22Rv1 (cell line): ENCODE results near the gene FOSL1.
A peak's percentile ranks its signal among the peaks of the same experiment; 100 is the strongest.

Experiments used
- H3K27ac ChIP-seq: fragments of 450-650 bp; 2 replicates; pipeline ENCODE4 v1.5.1; 2017
- CTCF ChIP-seq: fragments of 450-650 bp; IDR thresholded peaks from 2 replicates; pipeline ENCODE4 v1.5.1; 2017; ENCODE audit warnings: mild to moderate bottlenecking
- ZFX ChIP-seq: fragments of 450-650 bp; IDR thresholded peaks from 2 replicates; pipeline ENCODE4 v1.6.1; 2017; ENCODE audit warnings: antibody characterized with exemption, borderline replicate concordance

The FOSL1 gene

GRCh38 chr11:65872586-65873317, 27.4 kb downstream of the FOSL1 start, which contains the start of gene EFEMP2:
TSS of gene EFEMP2 (minus strand) at chr11:65872800. CDS start at chr11:65872354, 446 bp downstream.
- TF ChIP-seq ZFX (no peak), CTCF (no peak)
- 0 out of 2 replicates have a peak within 1 kb of the TSS, but pooled peaks have one; percentile 34 for H3K27ac ChIP-seq

DNA sequence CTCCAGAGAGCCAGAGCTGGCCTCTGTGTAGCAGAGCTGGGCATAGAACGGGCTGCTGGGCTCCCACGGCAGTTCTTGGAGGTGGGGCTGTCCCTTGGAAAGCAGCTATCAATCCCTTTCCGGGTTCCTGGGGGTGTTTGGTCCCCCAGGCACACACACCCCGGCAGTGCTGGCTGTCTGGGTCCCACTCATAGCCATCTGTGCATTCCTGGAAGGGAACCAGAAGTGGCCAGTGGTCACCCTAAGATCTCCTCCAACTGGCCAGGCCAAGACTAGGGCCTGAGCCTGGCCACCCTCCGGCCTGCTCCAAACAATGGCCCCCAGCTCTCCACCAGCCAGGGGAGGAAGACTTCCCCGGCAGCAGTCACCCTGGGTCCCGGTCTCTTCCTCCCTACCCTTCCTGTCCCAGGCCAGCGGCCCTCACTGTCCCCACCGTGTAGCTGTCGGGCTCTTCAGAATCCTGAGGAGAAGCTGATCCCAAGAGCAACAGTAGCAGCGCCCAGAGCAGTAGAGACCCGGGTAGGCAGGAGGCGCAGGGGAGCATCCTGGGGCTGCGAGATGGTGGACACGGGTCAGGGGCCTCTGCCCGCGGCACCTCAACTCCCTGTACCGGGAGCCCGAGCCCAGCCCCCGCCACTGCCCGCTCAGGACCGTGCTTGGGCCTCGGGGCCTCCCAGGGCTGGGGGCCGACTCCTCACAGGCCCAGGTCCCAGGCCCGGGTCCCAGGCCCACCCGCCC, 28.2 kb downstream of the FOSL1 start:
- no peak overlapping the region for H3K27ac ChIP-seq
- no peak for TF ChIP-seq CTCF
- TF ChIP-seq ZFX: no peak

DNA sequence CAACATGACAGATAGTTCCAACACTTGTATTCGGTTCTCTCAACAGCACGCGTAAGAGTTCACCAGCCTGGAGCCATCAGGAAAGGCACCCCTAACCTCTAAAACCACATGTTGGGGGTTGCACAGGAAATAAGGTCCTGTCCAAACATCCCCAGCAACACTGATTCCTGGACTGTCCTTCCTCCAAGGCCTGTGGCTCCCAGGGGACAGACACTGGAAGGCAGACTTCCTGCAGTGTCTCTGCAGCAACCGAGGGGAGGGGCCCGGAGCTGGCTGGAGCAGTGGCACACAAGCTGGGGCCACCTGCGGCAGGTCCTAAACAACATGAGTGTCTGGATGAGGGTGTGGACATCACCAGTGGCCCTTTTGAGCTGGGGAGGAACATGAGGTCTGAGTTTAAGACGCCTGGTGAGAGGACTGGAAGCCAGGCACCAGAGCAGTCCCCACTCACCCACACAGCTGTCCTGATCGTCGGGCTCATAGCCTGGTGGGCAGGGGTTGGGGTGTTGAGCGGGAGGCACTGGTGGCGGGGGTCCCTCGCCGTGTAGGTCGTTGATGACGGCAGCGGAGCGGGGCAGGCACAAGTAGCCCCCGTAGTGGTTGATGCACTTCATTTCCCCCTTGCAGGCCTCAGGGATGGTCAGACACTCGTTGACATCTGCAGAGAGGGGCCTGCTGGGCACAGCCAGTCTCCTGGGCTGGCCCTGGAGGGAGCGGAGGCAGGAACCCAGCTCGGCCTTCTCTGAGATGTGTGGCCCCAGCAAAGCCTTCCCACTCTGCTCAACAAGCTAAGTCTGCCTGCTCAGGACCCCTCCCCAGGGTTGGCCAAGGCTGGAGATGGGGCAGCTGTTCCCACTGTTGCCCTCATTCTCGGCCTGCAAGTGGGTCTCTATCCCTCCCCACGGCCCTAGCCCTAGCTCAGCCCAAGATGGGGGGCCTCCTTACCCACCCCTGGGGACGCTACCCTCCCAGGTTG, 29.2 kb downstream of the FOSL1 start:
- no peak for TF ChIP-seq CTCF
- no peak for TF ChIP-seq ZFX
- H3K27ac ChIP-seq: no peak overlapping the region

DNA sequence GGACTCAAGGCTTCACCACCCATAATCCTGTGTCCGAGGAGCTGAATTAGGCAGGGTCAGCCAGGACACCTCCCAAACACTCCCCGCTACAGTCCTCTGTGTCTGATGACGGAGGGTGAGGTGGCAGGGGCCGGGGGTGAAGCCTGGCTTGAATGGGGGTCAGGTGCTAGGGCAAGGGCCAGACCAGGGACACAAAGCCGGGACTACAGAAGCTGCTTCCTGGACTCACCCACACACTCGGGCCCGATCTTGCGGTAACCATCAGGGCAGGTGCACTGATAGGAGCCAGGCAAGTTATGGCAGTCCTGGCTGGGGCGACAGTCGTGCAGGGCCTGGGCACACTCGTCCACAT, 29.9 kb downstream of the FOSL1 start:
- no peak overlapping the region for H3K27ac ChIP-seq
- TF ChIP-seq ZFX (no peak), CTCF (no peak)

GRCh38 chr11:65869643-65870306, 30.4 kb downstream of the FOSL1 start:
- TF ChIP-seq ZFX (no peak), CTCF (no peak)
- H3K27ac ChIP-seq: no peak overlapping the region

- TF ChIP-seq ZFX (no peak), CTCF (no peak)
- H3K27ac ChIP-seq: no peak overlapping the region
Measured at GRCh38 chr11:65868907-65869306, 31.3 kb downstream of the FOSL1 start.
